Muscle of back (tissue), 11 donors: Measurements from ENCODE around the gene TM7SF3. TPM values are rescaled to one million over a fixed set of nuclear protein-coding genes. Genes with fewer than 3 reads are reported as not detected.

ENCODE experiments used
- DNase-seq, 3 donors: peaks; one replicate each; pipeline versions ENCODE4 v3.0.0 to v3.0.0-alpha.2; 2013
- polyA plus RNA-seq, 10 donors: library from polyadenylated mRNA; unstranded; fragments of 120-200 nt; gene quantifications; one replicate each; pipeline ENCODE4 v1.2.1, GENCODE V29; 2013; ENCODE audit not compliant: insufficient read length in 10 of 10

The TM7SF3 gene
- polyA plus RNA-seq, 10 donors = 18.5 to 35.0 (median 29.2) TPM

DNA sequence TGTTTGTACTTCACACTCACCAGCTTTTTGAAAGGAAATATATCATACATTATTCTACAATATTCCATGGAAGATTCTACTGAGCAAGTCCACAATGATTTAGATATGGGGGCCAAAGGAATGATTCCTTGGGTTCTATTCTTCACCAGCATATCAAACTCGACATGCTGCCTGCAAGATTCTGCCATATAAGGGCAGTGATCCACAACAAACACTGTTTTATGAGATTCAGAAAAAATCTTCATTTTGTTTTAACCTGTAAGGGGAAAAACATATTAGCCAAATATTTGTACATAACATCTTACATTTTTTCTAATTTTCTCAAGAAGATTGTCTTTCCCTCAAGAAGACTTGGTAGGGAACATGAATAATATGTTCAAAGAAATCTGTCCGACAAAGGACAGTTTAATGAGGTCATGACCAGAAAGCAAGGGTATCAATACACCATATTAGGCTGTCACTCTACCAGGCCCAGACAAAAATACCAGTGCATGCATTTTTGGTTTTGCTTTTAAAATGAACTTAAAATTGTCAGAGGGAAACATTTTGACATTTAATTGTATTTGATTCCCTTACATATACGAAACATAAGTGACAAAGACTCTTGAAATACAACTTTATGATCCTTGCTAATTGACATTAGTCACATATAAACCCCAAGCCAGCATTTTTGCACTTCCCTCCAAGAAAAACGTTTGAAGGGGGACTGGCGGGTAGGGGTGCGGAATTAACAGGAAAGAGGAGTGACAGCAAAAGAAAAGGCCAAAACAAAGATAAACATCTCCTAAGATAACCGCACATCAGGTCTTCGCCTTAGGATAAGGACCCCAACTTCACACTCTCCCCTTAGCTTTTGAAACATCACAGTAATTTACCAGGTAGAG lies 77.4 kb downstream of the TM7SF3 start:
- peak in 1 of 3 donors; percentile 10 for DNase-seq

DNA sequence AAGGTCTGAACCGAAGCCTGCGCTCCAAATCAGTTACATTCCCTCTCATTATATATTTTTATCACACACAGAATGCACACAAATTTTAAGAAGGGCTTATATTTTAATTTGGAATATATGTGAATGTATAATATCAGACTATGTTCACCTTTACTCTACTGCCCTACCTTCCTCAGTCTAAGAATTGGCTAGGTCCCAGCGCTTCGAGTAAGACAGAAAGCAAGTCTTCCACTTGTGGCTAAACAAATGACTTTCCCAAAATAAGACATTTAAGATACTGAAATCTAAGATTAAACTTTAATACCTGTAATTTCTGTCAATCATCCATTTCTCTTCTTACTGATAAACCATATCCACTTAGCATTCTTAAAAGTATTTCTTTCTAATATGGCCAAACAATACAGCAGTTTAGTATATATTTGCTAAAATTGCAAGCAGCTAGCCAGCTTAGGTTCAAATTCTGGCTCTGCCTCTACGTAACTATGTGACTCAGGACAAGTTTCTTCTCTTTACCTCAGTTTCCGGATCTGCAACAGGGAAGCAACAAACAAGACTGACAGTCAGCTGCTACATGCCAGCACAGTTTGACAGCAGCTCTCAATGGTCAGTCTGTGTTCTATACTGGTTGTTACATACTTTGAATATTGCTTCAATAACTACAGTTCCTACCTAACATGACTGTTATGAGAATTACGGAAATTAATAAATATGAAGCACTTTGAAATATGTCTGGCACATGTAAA lies 78.4 kb downstream of the TM7SF3 start:
- DNase-seq = no peak

DNA sequence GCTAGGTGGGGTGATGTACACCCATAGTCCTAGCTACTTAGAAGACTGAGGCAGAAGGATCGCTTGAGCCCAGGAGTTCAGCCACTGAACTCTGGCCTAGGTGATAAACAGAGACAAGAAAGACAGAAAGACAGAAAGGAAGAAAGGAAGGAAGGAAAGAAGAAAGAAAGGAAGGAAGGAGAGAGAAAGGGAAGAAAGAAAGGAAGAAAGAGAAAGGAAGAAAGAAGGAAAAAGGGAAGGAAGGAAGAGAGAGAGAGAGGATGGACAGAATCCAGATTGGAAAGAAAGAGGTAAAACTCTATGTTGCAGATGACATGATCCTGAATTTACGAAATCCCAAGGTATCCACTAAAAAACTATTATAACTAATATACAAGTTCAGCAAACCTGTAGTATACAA lies 84.6 kb downstream of the TM7SF3 start:
- no peak for DNase-seq

DNA sequence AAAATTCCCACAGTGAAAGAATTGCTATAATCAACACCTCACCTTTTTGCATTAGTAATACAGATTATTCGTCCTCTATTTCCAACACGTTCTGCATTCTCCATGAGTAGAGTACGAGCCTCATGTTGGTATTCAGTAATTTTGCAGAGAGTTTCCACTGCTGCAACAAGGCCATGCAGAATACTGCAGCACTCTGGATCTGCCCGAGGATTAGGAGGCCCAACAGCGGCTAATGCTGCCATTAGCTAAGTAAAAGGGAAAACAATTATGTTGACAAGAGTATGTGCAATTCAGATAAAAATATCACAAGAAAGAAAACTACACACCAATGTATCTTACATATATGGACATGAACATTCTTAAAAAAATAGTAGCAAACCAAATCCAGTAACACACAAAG lies 85.5 kb downstream of the TM7SF3 start:
- no peak for DNase-seq

Other genes starting within 250 kb of the TM7SF3 start
- gene ITPR2, start 181.2 kb downstream of the TM7SF3 start, polyA plus RNA-seq = 1 to 10 TPM; 3.3 to 5.7 (median 4.1) TPM
- gene INTS13, start 76.4 kb downstream of the TM7SF3 start, polyA plus RNA-seq = 10 to 100 TPM; 25.0 to 38.3 (median 27.2) TPM
- 10 to 100 TPM; 33.8 to 61.5 (median 42.4) TPM for gene FGFR1OP2, start 75.9 kb downstream of the TM7SF3 start, polyA plus RNA-seq
- gene MED21, start 8.2 kb upstream of the TM7SF3 start, polyA plus RNA-seq = 10 to 100 TPM; 37.4 to 50.7 (median 45.0) TPM
- gene C12orf71, start 68.2 kb upstream of the TM7SF3 start, polyA plus RNA-seq = under 1 TPM in 3 of 10 donors, not detected in 7; 0.29 to 0.30 (median 0.29) TPM
- 10 to 100 TPM; 15.7 to 25.8 (median 20.7) TPM for gene STK38L, start 229.9 kb upstream of the TM7SF3 start, polyA plus RNA-seq